Gastroesophageal sphincter (tissue), 3 donors: ENCODE measurements around the gene PIK3R4.

Experiments
- POLR2A ChIP-seq, 2 donors: fragments of 450-650 bp; IDR thresholded peaks; one replicate each; pipeline ENCODE4 v1.6.1; 2017; ENCODE audit warnings: antibody characterized with exemption in 2 of 2, mild to moderate bottlenecking in 2 of 2, moderate library complexity in 1 of 2
- TF ChIP-seq, protein P1 (sequence below), 4 experiments: fragments of 200-600 bp in 2 of 4; fragments of 450-650 bp in 2 of 4; sonication (generic) in 1 of 4; IDR thresholded peaks; one replicate each; pipeline ENCODE4 v1.5.1; 2017 to 2019; ENCODE audit warnings: antibody characterized with exemption in 4 of 4, mild to moderate bottlenecking in 2 of 4, moderate library complexity in 2 of 4

GRCh38 chr3:130669740-130670139 is 76.9 kb downstream of the PIK3R4 start:
- TF ChIP-seq POLR2A (IDR thresholded peaks at IDR 0.05), result no peak
- TF ChIP-seq, protein P1, sequence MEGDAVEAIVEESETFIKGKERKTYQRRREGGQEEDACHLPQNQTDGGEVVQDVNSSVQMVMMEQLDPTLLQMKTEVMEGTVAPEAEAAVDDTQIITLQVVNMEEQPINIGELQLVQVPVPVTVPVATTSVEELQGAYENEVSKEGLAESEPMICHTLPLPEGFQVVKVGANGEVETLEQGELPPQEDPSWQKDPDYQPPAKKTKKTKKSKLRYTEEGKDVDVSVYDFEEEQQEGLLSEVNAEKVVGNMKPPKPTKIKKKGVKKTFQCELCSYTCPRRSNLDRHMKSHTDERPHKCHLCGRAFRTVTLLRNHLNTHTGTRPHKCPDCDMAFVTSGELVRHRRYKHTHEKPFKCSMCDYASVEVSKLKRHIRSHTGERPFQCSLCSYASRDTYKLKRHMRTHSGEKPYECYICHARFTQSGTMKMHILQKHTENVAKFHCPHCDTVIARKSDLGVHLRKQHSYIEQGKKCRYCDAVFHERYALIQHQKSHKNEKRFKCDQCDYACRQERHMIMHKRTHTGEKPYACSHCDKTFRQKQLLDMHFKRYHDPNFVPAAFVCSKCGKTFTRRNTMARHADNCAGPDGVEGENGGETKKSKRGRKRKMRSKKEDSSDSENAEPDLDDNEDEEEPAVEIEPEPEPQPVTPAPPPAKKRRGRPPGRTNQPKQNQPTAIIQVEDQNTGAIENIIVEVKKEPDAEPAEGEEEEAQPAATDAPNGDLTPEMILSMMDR (IDR thresholded peaks at IDR 0.05), result no peak
